ENCODE data around the gene ELAVL3. TPM values are rescaled to one million over a fixed set of nuclear protein-coding genes. Genes with fewer than 3 reads are reported as not detected.

The ELAVL3 gene
- total and polyA plus RNA-seq, 2 donors (not counting 3 experiments of a cell fraction or from before 2014, with no cell fraction given), result not detected

- Histone ChIP-seq H3K27ac (ENCODE audit: insufficient read depth, low read depth, low read length) (no peak overlapping the region), H3K4me3 (replicated peaks in 1 of 3; ENCODE audit: insufficient read depth in 1 of 3, low read depth in 1 of 3, low read length in 3 of 3) (no peak overlapping the region), H3K9ac (replicated peaks; ENCODE audit: extremely low read depth, insufficient read depth, low read length) (no peak overlapping the region), H3K4me1 (ENCODE audit: control insufficient read depth, extremely low read depth, insufficient read depth, low read length) (peaks cover 9% of the 10 kb centered on the region), H3K9me1 (replicated peaks; ENCODE audit: control insufficient read depth, extremely low read depth, insufficient read depth, low read length) (no peaks in the 10 kb centered on the region), H3K4me2 (ENCODE audit: insufficient read depth, low read length) (no peak overlapping the region), H3K27me3 (ENCODE audit: control insufficient read depth in 2 of 2, insufficient read depth in 2 of 2, low read length in 2 of 2) (peaks cover 16 to 26% of the 10 kb centered on the region in 2 experiments), H2AFZ (ENCODE audit: low read depth, low read length) (no peak overlapping the region), H3K9me3 (replicated peaks; ENCODE audit: control insufficient read depth, insufficient read depth, low read length) (no peaks in the 10 kb centered on the region), H3K36me3 (ENCODE audit: control insufficient read depth in 2 of 2, extremely low read depth in 1 of 2, insufficient read depth in 2 of 2, low read length in 2 of 2) (no peaks in the 10 kb centered on the region), H4K20me1 (replicated peaks; ENCODE audit: control insufficient read depth, extremely low read depth, insufficient read depth, low read length) (no peaks in the 10 kb centered on the region), H3K79me2 (ENCODE audit: control insufficient read depth, insufficient read depth, low read length) (no peaks in the 10 kb centered on the region)
- dilution Hi-C loops (cut with MboI; ENCODE audit: extremely low pct_ligation_motif_present, low sequenced_read_pairs), result no loop called here
- no peak for TF ChIP-seq JUN (IDR thresholded peaks at IDR 0.05; ENCODE audit: borderline replicate concordance, insufficient read depth, insufficient read length, low read depth)
- TF ChIP-seq EZH2 (IDR thresholded peaks at IDR 0.05; ENCODE audit: borderline replicate concordance, low read depth, low read length, severe bottlenecking), result no peak
- no peak for TF ChIP-seq GATA2 (IDR thresholded peaks at IDR 0.05; ENCODE audit: insufficient read depth, insufficient read length, low read depth, low read length)
- TF ChIP-seq, protein P1, sequence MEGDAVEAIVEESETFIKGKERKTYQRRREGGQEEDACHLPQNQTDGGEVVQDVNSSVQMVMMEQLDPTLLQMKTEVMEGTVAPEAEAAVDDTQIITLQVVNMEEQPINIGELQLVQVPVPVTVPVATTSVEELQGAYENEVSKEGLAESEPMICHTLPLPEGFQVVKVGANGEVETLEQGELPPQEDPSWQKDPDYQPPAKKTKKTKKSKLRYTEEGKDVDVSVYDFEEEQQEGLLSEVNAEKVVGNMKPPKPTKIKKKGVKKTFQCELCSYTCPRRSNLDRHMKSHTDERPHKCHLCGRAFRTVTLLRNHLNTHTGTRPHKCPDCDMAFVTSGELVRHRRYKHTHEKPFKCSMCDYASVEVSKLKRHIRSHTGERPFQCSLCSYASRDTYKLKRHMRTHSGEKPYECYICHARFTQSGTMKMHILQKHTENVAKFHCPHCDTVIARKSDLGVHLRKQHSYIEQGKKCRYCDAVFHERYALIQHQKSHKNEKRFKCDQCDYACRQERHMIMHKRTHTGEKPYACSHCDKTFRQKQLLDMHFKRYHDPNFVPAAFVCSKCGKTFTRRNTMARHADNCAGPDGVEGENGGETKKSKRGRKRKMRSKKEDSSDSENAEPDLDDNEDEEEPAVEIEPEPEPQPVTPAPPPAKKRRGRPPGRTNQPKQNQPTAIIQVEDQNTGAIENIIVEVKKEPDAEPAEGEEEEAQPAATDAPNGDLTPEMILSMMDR (IDR thresholded peaks at IDR 0.05; ENCODE audit: extremely low read depth in 1 of 2, insufficient read depth in 1 of 2, low read depth in 1 of 2, low read length in 2 of 2), result no peak
- TF ChIP-seq POLR2A (IDR thresholded peaks at IDR 0.05; ENCODE audit: low read depth, low read length), result no peak
- TF ChIP-seq FOS (IDR thresholded peaks at IDR 0.05; ENCODE audit: borderline replicate concordance, insufficient read depth, low read length), result no peak
- no peak for TF ChIP-seq POLR2AphosphoS5 (IDR thresholded peaks at IDR 0.05; ENCODE audit: insufficient read depth, low read depth, low read length)
- no peak for TF ChIP-seq MYC (IDR thresholded peaks at IDR 0.05; ENCODE audit: low read depth, low read length)
- TF ChIP-seq MAX (IDR thresholded peaks at IDR 0.05; ENCODE audit: insufficient read depth, insufficient read length), result no peak
- DNase-seq (ENCODE audit: low read depth, low spot score) (no peak), FAIRE-seq (no peak)
- BruUV-seq (replicated peaks), result no TSS peak
- ChIA-PET CTCF (interaction anchor here (1.4 to 2.2 kb wide), 2 partner anchors 19 to 123 kb away, joined by 6 to 7 read pairs; partner anchors contain the start of gene PRKCSH), POLR2A (no interaction called here)
- intact Hi-C loops (cut with micrococcal nuclease), result no loop called here
Measured at GRCh38 chr19:11416346-11417052, 64.3 kb downstream of the ELAVL3 start.

Measured in endothelial cell of umbilical vein (primary cell).